Trophoblast cell (in vitro differentiated cells and primary cell): ENCODE results near the gene TIMM50.

Source experiments
- DNase-seq, 2 donors: peaks; one replicate each; pipeline ENCODE4 v3.0.0-alpha.2; 2016
- H2AFZ ChIP-seq: 2 replicates; pipeline ENCODE4 v1.6.1; 2013; ENCODE audit warnings: low read length, moderate library complexity, mild to moderate bottlenecking; ENCODE audit not compliant: insufficient read depth, poor library complexity
- H2AK5ac ChIP-seq: 2 replicates; pipeline ENCODE4 v1.6.1; 2013; ENCODE audit warnings: mild to moderate bottlenecking, low read length
- H2BK120ac ChIP-seq: 2 replicates; pipeline ENCODE4 v1.6.1; 2013; ENCODE audit warnings: low read length, mild to moderate bottlenecking, moderate library complexity; ENCODE audit not compliant: insufficient read depth, poor library complexity
- H2BK12ac ChIP-seq: 2 replicates; pipeline ENCODE4 v1.6.1; 2013; ENCODE audit warnings: mild to moderate bottlenecking, low read length, moderate library complexity
- H2BK5ac ChIP-seq: 2 replicates; pipeline ENCODE4 v1.6.1; 2013; ENCODE audit warnings: low read length, low read depth, moderate library complexity, mild to moderate bottlenecking; ENCODE audit not compliant: poor library complexity
- H3K14ac ChIP-seq: 2 replicates; pipeline ENCODE4 v1.6.1; 2013; ENCODE audit warnings: mild to moderate bottlenecking, low read length
- H3K18ac ChIP-seq: 2 replicates; pipeline ENCODE4 v1.6.1; 2013; ENCODE audit warnings: mild to moderate bottlenecking, low read length
- H3K23ac ChIP-seq: 2 replicates; pipeline ENCODE4 v1.6.1; 2013; ENCODE audit warnings: low read length
- H3K27ac ChIP-seq: 2 replicates; pipeline ENCODE4 v1.5.1; 2013; ENCODE audit warnings: low read depth, mild to moderate bottlenecking, inconsistent platforms, low read length, moderate library complexity
- H3K27me3 ChIP-seq: 2 replicates; pipeline ENCODE4 v1.6.1; 2013; ENCODE audit warnings: inconsistent platforms, mild to moderate bottlenecking, low read length, moderate library complexity; ENCODE audit not compliant: insufficient read depth
- H3K36me3 ChIP-seq, 2 experiments: 1 replicate in 1 of 2; 2 replicates in 1 of 2; pipeline ENCODE4 v1.6.1; 2013; ENCODE audit warnings: low read length in 2 of 2, mild to moderate bottlenecking in 2 of 2, moderate library complexity in 1 of 2; ENCODE audit not compliant: insufficient read depth in 2 of 2, control insufficient read depth in 1 of 2
- H3K4ac ChIP-seq: 2 replicates; pipeline ENCODE4 v1.6.1; 2013; ENCODE audit warnings: low read depth, mild to moderate bottlenecking, low read length, moderate library complexity
- H3K4me1 ChIP-seq, 2 experiments: 1 replicate in 1 of 2; 2 replicates in 1 of 2; pipeline ENCODE4 v1.6.1; 2013; ENCODE audit warnings: low read length in 2 of 2, mild to moderate bottlenecking in 2 of 2, moderate library complexity in 1 of 2; ENCODE audit not compliant: insufficient read depth in 2 of 2, control insufficient read depth in 1 of 2
- H3K4me2 ChIP-seq: 2 replicates; pipeline ENCODE4 v1.6.1; 2013; ENCODE audit warnings: inconsistent platforms, mild to moderate bottlenecking, low read length, moderate library complexity
- H3K4me3 ChIP-seq: 2 replicates; pipeline ENCODE4 v1.5.1; 2013; ENCODE audit warnings: mild to moderate bottlenecking, low read depth, low read length, inconsistent platforms
- H3K79me1 ChIP-seq: one replicate; pipeline ENCODE4 v1.6.1; 2013; ENCODE audit warnings: low read length
- H3K79me2 ChIP-seq: 2 replicates; pipeline ENCODE4 v1.6.1; 2013; ENCODE audit warnings: low read length, mild to moderate bottlenecking; ENCODE audit not compliant: control insufficient read depth, insufficient read depth, poor library complexity
- H3K9ac ChIP-seq: 2 replicates; pipeline ENCODE4 v1.6.1; 2013; ENCODE audit warnings: mild to moderate bottlenecking, low read length
- H3K9me3 ChIP-seq: 2 replicates; pipeline ENCODE4 v1.6.1; 2013; ENCODE audit warnings: low read depth, mild to moderate bottlenecking, control low read depth, inconsistent platforms, low read length; ENCODE audit not compliant: insufficient read depth
- H4K12ac ChIP-seq: 2 replicates; pipeline ENCODE4 v1.6.1; 2013; ENCODE audit warnings: low read depth, mild to moderate bottlenecking, low read length, moderate library complexity
- H4K8ac ChIP-seq: 2 replicates; pipeline ENCODE4 v1.6.1; 2013; ENCODE audit warnings: low read depth, mild to moderate bottlenecking, low read length, moderate library complexity
- H4K91ac ChIP-seq: one replicate; pipeline ENCODE4 v1.6.1; 2013; ENCODE audit warnings: low read depth, mild to moderate bottlenecking, low read length, moderate library complexity
- WGBS: extraction: QIAGEN DNeasy Blood & Tissue Kit; methylation state at CpG from one replicate; pipeline ENCODE4 v1.1.7; 2013; ENCODE audit warnings: missing lambda C conversion rate; ENCODE audit not compliant: insufficient read length, insufficient coverage; ENCODE audit errors: extremely low coverage; 5-methylcytosine and 5-hydroxymethylcytosine counted together

TIMM50 gene

DNA sequence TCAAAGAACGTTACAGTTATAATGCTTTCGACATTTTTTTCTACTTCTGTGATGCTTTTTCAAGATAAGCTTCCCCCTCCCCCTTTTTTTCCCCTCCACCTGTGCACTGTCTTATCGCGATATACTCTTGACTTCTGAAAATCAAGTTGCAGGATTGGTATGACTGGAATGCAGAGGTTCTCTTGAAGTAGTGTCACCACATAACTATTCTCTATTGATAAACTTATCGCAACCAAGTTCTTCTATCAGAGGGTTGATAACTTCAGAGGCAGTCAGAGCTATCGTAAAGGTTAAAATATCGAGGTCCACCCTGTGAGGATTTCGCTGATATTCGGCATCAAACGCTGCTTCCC lies 58.5 kb downstream of the TIMM50 start:
- Histone ChIP-seq H2BK5ac (no peak overlapping the region), H3K27me3 (no peaks in the 10 kb centered on the region), H2BK120ac (no peak overlapping the region), H3K79me2 (peaks cover 2% of the 10 kb centered on the region), H4K91ac (peak overlapping the region; percentile 65), H3K9ac (peak overlapping the region; percentile 85), H3K18ac (no peak overlapping the region), H3K9me3 (no peaks in the 10 kb centered on the region), H4K12ac (no peak overlapping the region), H3K36me3 (no peaks in the 10 kb centered on the region), H3K27ac (peak overlapping the region; percentile 92), H3K14ac (no peak overlapping the region), H3K4me3 (peak overlapping the region; percentile 95), H2BK12ac (no peak overlapping the region), H3K23ac (no peak overlapping the region), H3K4ac (peak overlapping the region; percentile 0), H3K79me1 (peaks cover 5% of the 10 kb centered on the region), H2AK5ac (no peak overlapping the region), H2AFZ (no peak overlapping the region), H4K8ac (peak overlapping the region; percentile 74), H3K4me2 (peak overlapping the region; percentile 96), H3K4me1 (no peaks in the 10 kb centered on the region)
- no peak for DNase-seq
- no CpG with 5 or more reads among the region's 10 CpGs for WGBS

DNA sequence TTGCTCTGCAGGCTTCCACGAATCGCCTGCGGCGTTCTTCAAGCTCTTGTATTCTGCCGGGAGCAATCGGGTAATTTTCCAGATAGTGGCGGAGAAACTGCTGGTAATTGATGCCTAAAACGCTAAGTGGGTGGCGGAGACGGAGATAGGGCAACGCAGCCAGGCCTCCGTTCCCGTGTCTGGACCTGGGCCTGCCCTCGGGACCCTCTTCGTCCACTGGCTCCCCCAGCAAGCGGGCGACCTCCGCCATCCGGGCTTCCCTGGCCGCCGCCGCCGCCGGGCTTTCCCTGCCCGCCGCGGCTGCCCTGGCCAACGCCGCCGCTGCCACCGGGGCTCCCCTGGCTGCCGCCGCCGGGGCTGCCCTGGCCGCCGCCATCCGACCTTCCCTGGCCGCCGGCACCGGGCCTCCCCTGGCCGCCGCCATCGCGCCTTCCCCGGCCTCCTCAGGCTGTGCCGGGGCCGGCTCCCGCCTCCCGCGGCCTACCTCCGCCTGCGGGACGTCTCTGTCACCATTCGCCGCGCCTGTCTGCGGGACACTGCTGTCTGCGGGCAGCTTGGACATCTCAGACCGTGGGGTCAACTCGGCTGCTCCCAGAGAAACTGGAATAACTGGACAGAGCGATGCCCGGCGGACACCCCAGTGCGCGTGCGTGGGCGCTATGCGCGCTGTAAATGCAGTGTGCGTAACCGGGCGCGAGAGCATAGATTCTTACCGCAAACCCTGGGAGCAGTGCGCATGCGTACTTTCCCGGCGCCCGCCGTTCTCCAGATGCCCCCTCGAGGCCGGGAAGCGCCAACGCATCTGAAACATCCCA lies 59.1 kb downstream of the TIMM50 start, which contains the start of gene EID2:
EID2 (minus strand) TSS at position 644 of the 815 bp plus-strand sequence; CDS start at position 562, 82 bp downstream.
- Histone ChIP-seq H3K36me3 (no peaks in the 10 kb centered on the region), H3K14ac (peak within 1 kb of the TSS; percentile 70), H2BK12ac (no peak within 1 kb of the TSS), H3K9me3 (no peaks in the 10 kb centered on the region), H3K4me2 (peak within 1 kb of the TSS; percentile 96), H3K79me1 (peaks cover 5% of the 10 kb centered on the region), H3K27me3 (no peaks in the 10 kb centered on the region), H2AK5ac (peak within 1 kb of the TSS; percentile 24), H3K18ac (peak within 1 kb of the TSS; percentile 64), H2BK5ac (peak within 1 kb of the TSS; percentile 66), H3K4me3 (peak within 1 kb of the TSS; percentile 95), H3K27ac (peak within 1 kb of the TSS; percentile 92), H3K23ac (no peak within 1 kb of the TSS), H2BK120ac (peak within 1 kb of the TSS; percentile 74), H4K12ac (peak within 1 kb of the TSS; percentile 17), H2AFZ (peak within 1 kb of the TSS; percentile 4), H3K4me1 (no peaks in the 10 kb centered on the region), H3K9ac (peak within 1 kb of the TSS; percentile 85), H3K79me2 (peaks cover 2% of the 10 kb centered on the region), H3K4ac (peak within 1 kb of the TSS; percentile 0), H4K91ac (peak within 1 kb of the TSS; percentile 65), H4K8ac (peak within 1 kb of the TSS; percentile 74)
- DNase-seq: peak; percentile 99 to 100
- no CpG with 5 or more reads among the region's 84 CpGs for WGBS

- WGBS: no CpG with 5 or more reads among the region's 10 CpGs
- no peak overlapping the region for H2AK5ac ChIP-seq
- no peak overlapping the region for H3K4me2 ChIP-seq
- no peaks in the 10 kb centered on the region for H3K4me1 ChIP-seq
- H3K23ac ChIP-seq: no peak overlapping the region
- H4K91ac ChIP-seq: no peak overlapping the region
- H3K79me2 ChIP-seq: peaks cover 2% of the 10 kb centered on the region
- no peak overlapping the region for H3K18ac ChIP-seq
- no peak overlapping the region for H2BK12ac ChIP-seq
- no peaks in the 10 kb centered on the region for H3K9me3 ChIP-seq
- no peak overlapping the region for H2AFZ ChIP-seq
- H4K8ac ChIP-seq: no peak overlapping the region
- no peak overlapping the region for H3K4ac ChIP-seq
- no peaks in the 10 kb centered on the region for H3K36me3 ChIP-seq
- H3K27ac ChIP-seq: no peak overlapping the region
- H4K12ac ChIP-seq: no peak overlapping the region
- no peaks in the 10 kb centered on the region for H3K27me3 ChIP-seq
- no peak for DNase-seq
- no peak overlapping the region for H2BK5ac ChIP-seq
- no peak overlapping the region for H3K9ac ChIP-seq
- peaks cover 5% of the 10 kb centered on the region for H3K79me1 ChIP-seq
- H3K4me3 ChIP-seq: no peak overlapping the region
- no peak overlapping the region for H3K14ac ChIP-seq
- H2BK120ac ChIP-seq: no peak overlapping the region
These were observed 59.7 kb downstream of the TIMM50 start for GRCh38 chr19:39540333-39540673.
